Heart right ventricle (tissue), 16 donors: ENCODE measurements around the gene PLD1. TPM values are rescaled to one million over a fixed set of nuclear protein-coding genes. Genes with fewer than 3 reads are reported as not detected.

Experiments
- ATAC-seq, 8 donors: fragments of 200-7000 bp; cut with Tn5 transposase; one replicate each; pipeline ENCODE4 v1.9.1; 2020; ENCODE audit warnings: mild to moderate bottlenecking in 8 of 8, moderate library complexity in 8 of 8, moderate number of reproducible peaks in 1 of 8
- DNase-seq, 2 donors: peaks; one replicate each; pipeline ENCODE4 v3.0.0-alpha.2; 2020
- H3K27ac ChIP-seq, 10 donors: fragments of 200-600 bp; sonication (generic) in 2 of 10; one replicate each; pipeline versions ENCODE4 v1.5.0 to v1.8.0; 2020 to 2022; ENCODE audit warnings: mild to moderate bottlenecking in 3 of 10
- H3K27me3 ChIP-seq, 7 donors: fragments of 200-600 bp; one replicate each; pipeline ENCODE4 v1.8.0; 2021 to 2022; ENCODE audit warnings: mild to moderate bottlenecking in 2 of 7
- H3K36me3 ChIP-seq, 9 donors: fragments of 200-600 bp; sonication (generic) in 1 of 9; one replicate each; pipeline versions ENCODE4 v1.5.0 to v1.8.0; 2020 to 2022; ENCODE audit warnings: mild to moderate bottlenecking in 2 of 9
- H3K4me1 ChIP-seq, 9 donors: fragments of 200-600 bp; sonication (generic) in 1 of 9; one replicate each; pipeline versions ENCODE4 v1.5.0 to v1.8.0; 2020 to 2022; ENCODE audit warnings: mild to moderate bottlenecking in 4 of 9
- H3K4me3 ChIP-seq, 10 donors: fragments of 200-600 bp; sonication (generic) in 2 of 10; one replicate each; pipeline versions ENCODE4 v1.5.0 to v1.8.0; 2020 to 2022; ENCODE audit warnings: mild to moderate bottlenecking in 7 of 10, moderate library complexity in 2 of 10
- H3K9me3 ChIP-seq, 11 donors: fragments of 200-600 bp in 10 of 11; sonication (generic) in 2 of 11; one replicate each; pipeline versions ENCODE4 v1.5.0 to v1.8.0; 2013 to 2022; ENCODE audit warnings: mild to moderate bottlenecking in 2 of 11, control low read depth in 1 of 11, moderate library complexity in 1 of 11
- WGBS, 2 donors: extraction: QIAGEN DNeasy Blood & Tissue Kit; methylation state at CpG; one replicate each; pipeline ENCODE4 v1.1.7; 2013; ENCODE audit warnings: inconsistent platforms in 1 of 2; 5-methylcytosine and 5-hydroxymethylcytosine counted together
- intact Hi-C, 10 donors: fragments of 100-400 bp; cut with DNase I; formaldehyde crosslinking; loops; one replicate each; pipeline versions ENCODE4 v1.11.1 to v1.14.2; 2022
- polyA plus RNA-seq, 2 donors: library from polyadenylated mRNA; stranded (reverse); fragments of 200-250 nt; gene quantifications; one replicate each; pipeline ENCODE4 v1.2.3, GENCODE V29; 2013
- total RNA-seq, 10 donors: library from RNA; stranded (reverse); fragmentation: NEBNext Ultra II Directional in 3 of 10; extraction: Animal tissue kit (Norgen Biotek cat#: 25700) in 3 of 10; gene quantifications; one replicate each; pipeline versions ENCODE4 v1.2.1 to v1.2.4, GENCODE V29; 2021 to 2023
- TF ChIP-seq, protein P1 (sequence below), 9 donors: fragments of 200-600 bp; sonication (generic) in 2 of 9; IDR thresholded peaks; one replicate each; pipeline versions ENCODE4 v1.5.0 to v1.8.0; 2021 to 2022; ENCODE audit warnings: antibody characterized with exemption in 9 of 9, mild to moderate bottlenecking in 5 of 9, moderate library complexity in 1 of 9
- donor health status: Arrhythmogenic right ventricular cardiomyopathy.
- donor health status: ischemic (EF 13 %, LVEDD 7.1; RV severe dilation, severe dysfunction).
- donor health status: healthy with polysubstance abuse.
- donor health status: DM: no; HTN: yes; CAD: no.
- donor health status: DM: no; HTN: no; CAD: no.
- donor health status: ischemic (EF 25% LVEDD 6.9; RV normal size, moderate dysfunction).
- donor health status: ischemic (EF 25% LVEDD 5.7; RV mildly dilated, moderate dysfunction).
- donor health status: healthy.
- donor health status: DM: yes; HTN: yes; CAD: no.
- donor health status: Ischemic cardiomyopathy.
- donor health status: ischemic (EF 35%, LVEDD 5.7; RV mildly dilated, moderate dysfunction).
- donor health status: nonischemic (EF 11% LVEDD 7.7; RV severe dilation, severe dysfunction).
- donor health status: DM: yes; HTN: yes; CAD: no.
- donor health status: PGD.
- donor health status: ischemic (EF 29% LVEDD 5.4; RV normal size, mild dysfunction).
- donor health status: nonischemic (EF 23%, LVEDD 6.1; RV moderate dilation, normal function).

The PLD1 gene
- total and polyA plus RNA-seq, 12 donors: 10.5 to 83.3 (median 62.9) TPM

DNA sequence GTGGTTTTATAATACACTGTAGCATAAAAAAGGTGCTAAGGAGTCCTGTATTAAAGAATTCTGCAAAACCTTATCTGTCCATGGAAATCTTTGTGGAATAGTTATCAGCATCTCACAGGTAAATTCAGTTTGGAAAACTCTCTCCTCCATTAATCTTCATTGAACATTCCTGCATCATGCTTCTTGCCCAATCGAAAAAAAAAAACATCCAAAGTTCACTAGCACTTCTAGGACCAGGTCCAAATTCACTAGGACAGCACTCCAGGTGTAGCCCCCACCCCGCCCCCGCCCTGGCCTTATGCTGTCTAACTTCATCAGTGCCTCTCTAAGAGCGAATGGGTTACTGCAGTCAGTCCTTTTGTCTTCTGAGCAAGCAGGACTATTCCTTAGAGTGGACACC is 138.6 kb downstream of the PLD1 start:
- no peak overlapping the region for H3K4me3 ChIP-seq
- H3K4me1 ChIP-seq: peaks cover 0 to 20% (median 3%) of the 10 kb centered on the region in 9 donors
- intact Hi-C loops: no loop called here
- 91 to 94% methylated on average over 4 of the region's 4 CpGs for WGBS, 2 donors
- no peaks in the 10 kb centered on the region for H3K27me3 ChIP-seq
- H3K36me3 ChIP-seq: peaks cover 0 to 86% (median 7%) of the 10 kb centered on the region in 9 donors
- no peaks in the 10 kb centered on the region for H3K9me3 ChIP-seq
- TF ChIP-seq, protein P1, sequence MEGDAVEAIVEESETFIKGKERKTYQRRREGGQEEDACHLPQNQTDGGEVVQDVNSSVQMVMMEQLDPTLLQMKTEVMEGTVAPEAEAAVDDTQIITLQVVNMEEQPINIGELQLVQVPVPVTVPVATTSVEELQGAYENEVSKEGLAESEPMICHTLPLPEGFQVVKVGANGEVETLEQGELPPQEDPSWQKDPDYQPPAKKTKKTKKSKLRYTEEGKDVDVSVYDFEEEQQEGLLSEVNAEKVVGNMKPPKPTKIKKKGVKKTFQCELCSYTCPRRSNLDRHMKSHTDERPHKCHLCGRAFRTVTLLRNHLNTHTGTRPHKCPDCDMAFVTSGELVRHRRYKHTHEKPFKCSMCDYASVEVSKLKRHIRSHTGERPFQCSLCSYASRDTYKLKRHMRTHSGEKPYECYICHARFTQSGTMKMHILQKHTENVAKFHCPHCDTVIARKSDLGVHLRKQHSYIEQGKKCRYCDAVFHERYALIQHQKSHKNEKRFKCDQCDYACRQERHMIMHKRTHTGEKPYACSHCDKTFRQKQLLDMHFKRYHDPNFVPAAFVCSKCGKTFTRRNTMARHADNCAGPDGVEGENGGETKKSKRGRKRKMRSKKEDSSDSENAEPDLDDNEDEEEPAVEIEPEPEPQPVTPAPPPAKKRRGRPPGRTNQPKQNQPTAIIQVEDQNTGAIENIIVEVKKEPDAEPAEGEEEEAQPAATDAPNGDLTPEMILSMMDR (IDR thresholded peaks at IDR 0.05): no peak
- DNase-seq (no peak), ATAC-seq (no peak)
- H3K27ac ChIP-seq: no peak overlapping the region

DNA sequence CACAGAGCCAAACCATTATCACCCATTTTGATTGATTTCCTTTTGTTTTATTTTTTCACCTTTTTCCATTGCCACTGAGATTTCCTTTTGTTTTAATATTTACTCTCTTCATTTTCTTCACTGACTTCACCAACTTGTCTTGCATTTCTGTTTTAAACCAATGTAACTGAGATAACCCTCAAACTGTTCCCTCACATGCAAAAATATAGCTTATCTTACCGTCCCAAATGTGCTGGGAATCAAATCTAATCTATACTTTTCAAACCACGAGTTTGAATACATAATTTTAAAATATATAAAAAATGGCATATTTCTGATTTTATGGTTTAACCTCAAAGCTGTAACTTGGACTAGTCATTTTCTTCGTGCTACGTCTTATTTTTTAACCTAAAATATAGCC is 143.8 kb downstream of the PLD1 start:
- Histone ChIP-seq H3K4me1 (peaks cover 0 to 11% (median 0%) of the 10 kb centered on the region in 9 donors), H3K4me3 (no peak overlapping the region), H3K36me3 (peaks cover 0 to 99% (median 8%) of the 10 kb centered on the region in 9 donors), H3K27me3 (no peaks in the 10 kb centered on the region), H3K27ac (no peak overlapping the region), H3K9me3 (no peaks in the 10 kb centered on the region)
- 89 to 91% methylated on average over 4 of the region's 4 CpGs for WGBS, 2 donors
- ATAC-seq (no peak), DNase-seq (no peak)
- TF ChIP-seq, protein P1 (IDR thresholded peaks at IDR 0.05): no peak
- intact Hi-C loops: no loop called here

DNA sequence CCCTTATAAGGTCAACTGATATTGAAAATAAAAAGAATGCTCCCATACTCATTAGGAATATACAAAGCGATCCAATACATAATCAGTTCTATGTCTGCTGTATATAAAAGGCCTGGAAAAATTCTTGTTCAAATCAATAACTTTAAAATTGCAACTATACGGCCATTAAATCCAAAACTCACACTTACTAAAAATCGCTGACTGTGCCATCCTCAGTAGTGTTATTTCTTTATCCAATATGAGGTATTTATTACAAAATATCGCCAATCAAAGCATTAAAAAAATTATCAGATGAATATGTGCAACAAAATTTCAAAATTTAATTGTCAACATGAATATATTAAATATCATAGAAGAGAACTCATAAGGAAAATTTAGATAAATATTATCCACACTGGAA is 146.5 kb downstream of the PLD1 start:
- no peaks in the 10 kb centered on the region for H3K27me3 ChIP-seq
- H3K9me3 ChIP-seq: no peaks in the 10 kb centered on the region
- H3K4me1 ChIP-seq: peaks cover 0 to 25% (median 9%) of the 10 kb centered on the region in 9 donors
- intact Hi-C loops: no loop called here
- no peak overlapping the region for H3K4me3 ChIP-seq
- no peak overlapping the region for H3K27ac ChIP-seq
- no peak for ATAC-seq
- no peak for DNase-seq
- TF ChIP-seq, protein P1 (IDR thresholded peaks at IDR 0.05): no peak
- 97% methylated on average over 4 of the region's 4 CpGs for WGBS, 2 donors
- H3K36me3 ChIP-seq: peaks cover 0 to 99% (median 24%) of the 10 kb centered on the region in 9 donors

DNA sequence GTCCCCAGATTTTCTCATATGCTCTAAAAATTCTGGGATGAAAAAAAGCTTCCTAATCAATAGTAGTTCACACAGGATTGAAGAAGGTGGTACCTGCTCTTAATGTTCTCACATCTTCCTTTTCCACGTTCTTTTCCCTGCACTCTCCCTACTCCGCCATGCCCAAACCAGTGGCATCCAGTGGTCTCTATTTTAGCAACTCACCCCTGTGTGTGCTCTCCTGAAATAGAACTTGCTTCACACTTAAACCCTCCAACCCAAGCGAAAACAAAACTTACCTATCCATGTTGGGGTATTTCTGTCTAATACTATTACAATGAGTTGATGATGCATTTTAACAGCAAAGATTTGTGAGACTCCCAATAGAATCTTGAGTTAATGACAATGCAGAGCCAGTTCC is 148.8 kb downstream of the PLD1 start:
- intact Hi-C loops: no loop called here
- peak in 1 of 8 donors; percentile 56 for ATAC-seq

More for the DNA sequence above, 148.8 kb downstream of the PLD1 start:
- Histone ChIP-seq H3K4me3 (no peak overlapping the region), H3K27me3 (no peaks in the 10 kb centered on the region), H3K36me3 (peaks cover 0 to 97% (median 35%) of the 10 kb centered on the region in 9 donors), H3K9me3 (no peaks in the 10 kb centered on the region), H3K4me1 (peaks cover 0 to 21% (median 9%) of the 10 kb centered on the region in 9 donors), H3K27ac (peak overlapping the region in 2 of 10 donors; percentile 52 to 57)
- DNase-seq: no peak
- TF ChIP-seq, protein P1 (IDR thresholded peaks at IDR 0.05): no peak
- WGBS, 2 donors: 80 to 81% methylated on average over 3 of the region's 3 CpGs
